ENCODE data around the gene FPR2.

DNA sequence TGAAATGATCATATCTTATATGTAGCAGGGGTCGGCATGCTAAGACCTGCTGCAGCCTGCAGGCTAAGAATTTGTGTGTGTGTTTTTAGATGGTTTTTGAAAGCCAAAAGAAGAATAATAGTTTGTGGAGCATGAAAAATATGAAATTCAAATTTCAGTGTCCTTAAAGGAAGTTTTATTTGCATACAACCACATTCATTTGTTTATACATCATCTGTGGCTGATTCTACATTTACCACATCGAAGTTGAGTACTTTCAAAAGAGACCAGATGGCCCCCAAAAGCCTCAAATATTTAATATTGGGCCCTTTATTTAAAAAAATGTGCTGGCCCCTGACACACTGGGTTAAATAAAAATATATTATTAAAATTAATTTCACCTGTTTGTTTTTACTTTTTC is 38.5 kb upstream of the FPR2 start:
- no peak for TF ChIP-seq EZH2 (optimal IDR thresholded peaks at IDR 0.05; ENCODE audit: low read depth, low read length)
- TF ChIP-seq, protein P1, sequence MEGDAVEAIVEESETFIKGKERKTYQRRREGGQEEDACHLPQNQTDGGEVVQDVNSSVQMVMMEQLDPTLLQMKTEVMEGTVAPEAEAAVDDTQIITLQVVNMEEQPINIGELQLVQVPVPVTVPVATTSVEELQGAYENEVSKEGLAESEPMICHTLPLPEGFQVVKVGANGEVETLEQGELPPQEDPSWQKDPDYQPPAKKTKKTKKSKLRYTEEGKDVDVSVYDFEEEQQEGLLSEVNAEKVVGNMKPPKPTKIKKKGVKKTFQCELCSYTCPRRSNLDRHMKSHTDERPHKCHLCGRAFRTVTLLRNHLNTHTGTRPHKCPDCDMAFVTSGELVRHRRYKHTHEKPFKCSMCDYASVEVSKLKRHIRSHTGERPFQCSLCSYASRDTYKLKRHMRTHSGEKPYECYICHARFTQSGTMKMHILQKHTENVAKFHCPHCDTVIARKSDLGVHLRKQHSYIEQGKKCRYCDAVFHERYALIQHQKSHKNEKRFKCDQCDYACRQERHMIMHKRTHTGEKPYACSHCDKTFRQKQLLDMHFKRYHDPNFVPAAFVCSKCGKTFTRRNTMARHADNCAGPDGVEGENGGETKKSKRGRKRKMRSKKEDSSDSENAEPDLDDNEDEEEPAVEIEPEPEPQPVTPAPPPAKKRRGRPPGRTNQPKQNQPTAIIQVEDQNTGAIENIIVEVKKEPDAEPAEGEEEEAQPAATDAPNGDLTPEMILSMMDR (IDR thresholded peaks at IDR 0.05; ENCODE audit: low read length) = no peak
- no peak for TF ChIP-seq EZH2phosphoT487 (IDR thresholded peaks at IDR 0.05; ENCODE audit: low read length)
